Vagina (tissue), 2 donors: ENCODE results near the gene C4orf54.

Experiments
- CTCF ChIP-seq, 3 experiments: fragments of 450-650 bp in 2 of 3; fragments of 200-600 bp in 1 of 3; sonication (generic) in 1 of 3; IDR thresholded peaks; one replicate each; pipeline ENCODE4 v1.5.1; 2017 to 2019; ENCODE audit warnings: antibody characterized with exemption in 3 of 3, mild to moderate bottlenecking in 2 of 3, moderate library complexity in 2 of 3
- POLR2A ChIP-seq, 2 donors: fragments of 450-650 bp; IDR thresholded peaks; one replicate each; pipeline ENCODE4 v1.6.1; 2017; ENCODE audit warnings: antibody characterized with exemption in 2 of 2, mild to moderate bottlenecking in 2 of 2, moderate library complexity in 2 of 2
- POLR2AphosphoS5 ChIP-seq, 2 donors: sonication (generic); formaldehyde crosslinking; IDR thresholded peaks; one replicate each; pipeline ENCODE4 v1.9.0; 2017; ENCODE audit warnings: antibody characterized with exemption in 2 of 2, mild to moderate bottlenecking in 2 of 2, low read depth in 1 of 2; ENCODE audit not compliant: insufficient read depth in 1 of 2

DNA sequence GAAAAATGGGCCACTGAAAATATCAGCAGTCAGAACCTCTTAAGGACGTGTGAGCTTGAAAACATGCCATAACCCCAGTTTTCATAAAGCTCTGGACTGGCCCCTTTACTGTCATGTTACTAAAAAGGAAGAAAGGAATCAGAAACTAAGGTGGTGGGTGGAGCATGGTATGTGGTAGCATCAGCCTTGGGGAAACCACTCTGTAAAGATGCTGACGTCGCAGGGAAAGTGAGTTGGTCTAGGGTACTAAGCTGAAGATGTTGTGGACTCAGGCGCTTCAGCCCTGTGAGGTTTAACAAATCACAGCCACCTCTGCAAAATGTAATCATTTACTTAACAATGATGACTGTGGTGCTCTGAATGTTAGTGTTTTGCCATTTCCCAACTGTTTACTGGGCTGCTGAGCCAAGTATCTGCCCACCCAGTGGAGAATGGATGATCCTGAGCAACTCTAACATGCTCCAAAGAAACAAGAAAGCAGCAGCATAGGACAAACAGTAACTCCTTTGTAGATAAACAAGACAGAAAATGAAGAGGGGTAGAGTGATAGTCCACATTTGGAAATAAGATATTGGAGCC lies 33.4 kb downstream of the C4orf54 start:
- TF ChIP-seq POLR2A (IDR thresholded peaks at IDR 0.05) (no peak), CTCF (IDR thresholded peaks at IDR 0.05) (no peak), POLR2AphosphoS5 (IDR thresholded peaks at IDR 0.05; ENCODE audit: insufficient read depth in 1 of 2, low read depth in 1 of 2) (no peak)
